Suprapubic skin (tissue), 4 donors: ENCODE data around the gene SLC25A5. TPM values are rescaled to one million over a fixed set of nuclear protein-coding genes. Genes with fewer than 3 reads are reported as not detected.
"Not testable (repeated sequence)": the region's sequence is repeated elsewhere in the genome, so short reads cannot be mapped to it uniquely, and the experiment has no call there.

ENCODE experiments used
- DNase-seq, 2 donors: peaks; one replicate each; pipeline ENCODE4 v3.0.0-alpha.2; 2019; ENCODE audit warnings: low spot score in 2 of 2
- H3K27ac ChIP-seq: fragments of 200-600 bp; sonication (generic); one replicate; pipeline ENCODE4 v1.5.1; 2019
- H3K27me3 ChIP-seq: fragments of 200-600 bp; sonication (generic); one replicate; pipeline ENCODE4 v1.5.1; 2019
- H3K36me3 ChIP-seq: fragments of 200-600 bp; sonication (generic); one replicate; pipeline ENCODE4 v1.5.1; 2019
- H3K4me1 ChIP-seq: fragments of 200-600 bp; sonication (generic); one replicate; pipeline ENCODE4 v1.5.1; 2019
- H3K4me3 ChIP-seq: fragments of 200-600 bp; sonication (generic); one replicate; pipeline ENCODE4 v1.5.1; 2019; ENCODE audit warnings: mild to moderate bottlenecking
- H3K9me3 ChIP-seq: fragments of 200-600 bp; sonication (generic); one replicate; pipeline ENCODE4 v1.5.1; 2019
- EP300 ChIP-seq: sonication (generic); formaldehyde crosslinking; IDR thresholded peaks from one replicate; pipeline ENCODE4 v1.6.1; 2017; ENCODE audit warnings: antibody characterized with exemption
- POLR2A ChIP-seq, 2 donors: fragments of 450-650 bp; IDR thresholded peaks; one replicate each; pipeline ENCODE4 v1.6.1; 2017; ENCODE audit warnings: antibody characterized with exemption in 2 of 2, mild to moderate bottlenecking in 2 of 2, moderate library complexity in 2 of 2
- POLR2AphosphoS5 ChIP-seq, 3 donors: sonication (generic); formaldehyde crosslinking; IDR thresholded peaks; one replicate each; pipeline ENCODE4 v1.6.1; 2017; ENCODE audit warnings: antibody characterized with exemption in 3 of 3
- WGBS: methylation state at CpG from one replicate; pipeline ENCODE4 v1.1.5; 2018; 5-methylcytosine and 5-hydroxymethylcytosine counted together
- total RNA-seq, 4 donors: library from RNA; depleted of rRNA; stranded (reverse); fragments of >200 nt; gene quantifications; one replicate each; pipeline ENCODE4 v1.1.0, GENCODE V29; 2016
- TF ChIP-seq, protein P1 (sequence below), 2 donors: fragments of 200-600 bp in 1 of 2; fragments of 450-650 bp in 1 of 2; sonication (generic) in 1 of 2; IDR thresholded peaks; one replicate each; pipeline ENCODE4 v1.5.1; 2016 to 2019; ENCODE audit warnings: antibody characterized with exemption in 2 of 2, mild to moderate bottlenecking in 1 of 2, moderate library complexity in 1 of 2

SLC25A5 gene
- total RNA-seq, 4 donors from 2014 or later: 177 to 516 (median 455) TPM

DNA sequence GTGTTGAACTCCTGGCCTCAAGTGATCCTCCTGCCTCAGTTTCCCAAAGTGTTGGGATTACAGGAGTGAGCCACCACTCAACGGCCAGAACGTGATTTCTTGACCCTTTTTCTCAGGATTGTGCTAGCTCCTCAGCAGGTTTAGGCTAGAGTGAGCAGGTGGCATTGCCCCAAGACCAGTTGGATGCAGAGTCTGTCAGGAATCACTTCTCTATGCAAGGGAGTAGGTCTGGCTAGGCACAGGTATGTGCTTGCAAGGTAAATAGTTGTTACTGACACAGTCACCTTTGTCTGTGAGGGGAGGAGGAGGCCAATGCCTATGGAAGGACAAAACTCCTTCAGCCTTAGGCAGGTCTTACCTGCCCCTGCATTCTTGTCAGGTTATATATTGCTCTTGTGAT is 24.2 kb downstream of the SLC25A5 start:
- WGBS: 73% methylated on average over 2 of the region's 2 CpGs
- TF ChIP-seq, protein P1, sequence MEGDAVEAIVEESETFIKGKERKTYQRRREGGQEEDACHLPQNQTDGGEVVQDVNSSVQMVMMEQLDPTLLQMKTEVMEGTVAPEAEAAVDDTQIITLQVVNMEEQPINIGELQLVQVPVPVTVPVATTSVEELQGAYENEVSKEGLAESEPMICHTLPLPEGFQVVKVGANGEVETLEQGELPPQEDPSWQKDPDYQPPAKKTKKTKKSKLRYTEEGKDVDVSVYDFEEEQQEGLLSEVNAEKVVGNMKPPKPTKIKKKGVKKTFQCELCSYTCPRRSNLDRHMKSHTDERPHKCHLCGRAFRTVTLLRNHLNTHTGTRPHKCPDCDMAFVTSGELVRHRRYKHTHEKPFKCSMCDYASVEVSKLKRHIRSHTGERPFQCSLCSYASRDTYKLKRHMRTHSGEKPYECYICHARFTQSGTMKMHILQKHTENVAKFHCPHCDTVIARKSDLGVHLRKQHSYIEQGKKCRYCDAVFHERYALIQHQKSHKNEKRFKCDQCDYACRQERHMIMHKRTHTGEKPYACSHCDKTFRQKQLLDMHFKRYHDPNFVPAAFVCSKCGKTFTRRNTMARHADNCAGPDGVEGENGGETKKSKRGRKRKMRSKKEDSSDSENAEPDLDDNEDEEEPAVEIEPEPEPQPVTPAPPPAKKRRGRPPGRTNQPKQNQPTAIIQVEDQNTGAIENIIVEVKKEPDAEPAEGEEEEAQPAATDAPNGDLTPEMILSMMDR (IDR thresholded peaks at IDR 0.05): no peak
- TF ChIP-seq POLR2A (IDR thresholded peaks at IDR 0.05) (no peak), EP300 (no peak), POLR2AphosphoS5 (IDR thresholded peaks at IDR 0.05) (no peak)
- DNase-seq: no peak
- Histone ChIP-seq H3K27me3 (no peaks in the 10 kb centered on the region), H3K4me3 (no peak overlapping the region), H3K36me3 (no peaks in the 10 kb centered on the region), H3K4me1 (peaks cover 14% of the 10 kb centered on the region), H3K27ac (peak overlapping the region; percentile 84), H3K9me3 (no peaks in the 10 kb centered on the region)

DNA sequence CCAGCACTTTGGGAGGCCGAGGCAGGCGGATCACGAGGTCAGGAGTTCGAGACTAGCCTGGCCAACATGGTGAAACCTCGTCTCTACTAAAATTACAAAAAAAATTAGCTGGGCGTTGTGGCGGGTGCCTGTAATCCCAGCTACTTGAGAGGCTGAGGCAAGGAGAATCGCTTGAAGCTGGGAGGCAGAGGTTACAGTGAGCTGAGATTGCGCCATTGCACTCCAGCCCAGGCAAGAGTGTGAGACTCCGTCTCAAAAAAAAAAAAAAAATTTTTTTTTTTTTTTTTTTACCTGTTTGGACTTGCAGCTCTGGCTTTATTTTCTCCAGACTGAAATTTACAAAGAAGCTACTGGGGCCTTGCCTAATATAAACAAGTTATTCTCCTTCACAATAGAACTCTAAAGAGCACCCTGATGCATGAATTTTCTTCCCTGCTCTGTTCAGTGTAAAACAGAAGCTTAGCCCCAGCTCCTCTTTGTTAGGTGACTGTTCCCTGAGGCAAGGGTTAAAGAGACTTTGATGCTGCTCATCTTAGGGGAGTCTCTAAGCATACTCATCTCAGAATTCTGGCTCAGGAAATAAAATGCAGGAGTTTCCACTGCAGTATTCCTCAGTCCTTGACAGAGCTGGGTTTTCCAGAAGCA is 25.7 kb downstream of the SLC25A5 start:
- H3K4me3 ChIP-seq, H3K36me3 ChIP-seq, DNase-seq, H3K27me3 ChIP-seq, H3K9me3 ChIP-seq: not testable (repeated sequence)
- Histone ChIP-seq H3K27ac (peak overlapping the region; percentile 84), H3K4me1 (peaks cover 12% of the 10 kb centered on the region)
- 69% methylated on average over 10 of the region's 10 CpGs for WGBS

DNA sequence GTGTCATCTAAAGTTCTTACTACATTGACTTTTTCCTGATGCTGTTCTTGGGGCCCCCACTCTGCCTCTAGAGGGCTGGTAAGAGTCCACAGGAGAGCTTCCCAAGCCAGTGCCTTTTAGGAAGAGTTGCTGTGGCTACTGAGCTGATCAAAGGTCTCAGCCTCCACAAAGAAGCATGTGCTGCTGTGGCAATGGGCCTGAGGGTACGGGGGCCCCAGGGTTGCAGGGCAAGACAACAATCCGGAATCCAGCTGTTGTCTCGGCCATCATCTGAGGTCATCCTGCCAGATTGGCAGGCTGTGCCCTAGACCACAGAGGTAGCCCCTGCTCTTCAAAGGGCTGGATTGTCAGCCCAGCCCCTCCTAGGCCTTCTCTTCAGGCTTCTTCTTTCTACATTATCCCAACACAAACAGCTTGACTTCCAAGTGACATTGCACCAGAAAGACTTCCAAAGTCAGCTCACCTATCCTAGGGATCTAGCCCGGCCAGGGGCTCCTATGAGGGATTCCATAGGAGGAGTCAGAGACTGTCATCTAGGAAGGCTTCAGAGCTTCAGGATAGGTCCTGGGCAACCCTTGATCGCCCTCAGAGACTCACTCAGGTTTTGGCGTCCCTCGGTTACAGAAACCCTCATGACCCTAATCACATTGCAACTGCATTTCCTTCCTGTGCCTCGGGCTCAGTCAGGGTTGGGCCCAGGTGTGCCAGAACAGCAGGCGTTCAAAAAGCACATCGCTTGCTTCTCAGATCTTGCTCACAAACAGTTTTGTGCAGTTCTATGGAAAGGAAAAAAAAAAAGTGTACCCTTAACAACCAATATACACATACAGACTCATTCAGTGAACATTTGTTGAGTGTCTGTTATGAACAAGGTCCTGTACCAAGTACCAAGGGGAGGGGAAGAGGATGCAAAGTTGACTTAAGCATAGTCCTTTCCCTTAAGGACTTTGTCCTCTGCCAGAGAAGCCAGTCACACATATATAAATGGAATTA is 27.8 kb downstream of the SLC25A5 start:
- H3K27me3 ChIP-seq: no peaks in the 10 kb centered on the region
- H3K36me3 ChIP-seq: no peaks in the 10 kb centered on the region
- H3K4me3 ChIP-seq: no peak overlapping the region
- H3K9me3 ChIP-seq: no peaks in the 10 kb centered on the region
- H3K4me1 ChIP-seq: peaks cover 12% of the 10 kb centered on the region
- H3K27ac ChIP-seq: peak overlapping the region; percentile 84
- DNase-seq: peak in 1 of 2 donors; percentile 18
- TF ChIP-seq, protein P1 (IDR thresholded peaks at IDR 0.05): no peak
- no peak for TF ChIP-seq EP300
- TF ChIP-seq POLR2AphosphoS5 (IDR thresholded peaks at IDR 0.05): no peak
- no peak for TF ChIP-seq POLR2A (IDR thresholded peaks at IDR 0.05)
- WGBS: 48% methylated on average over 7 of the region's 10 CpGs

DNA sequence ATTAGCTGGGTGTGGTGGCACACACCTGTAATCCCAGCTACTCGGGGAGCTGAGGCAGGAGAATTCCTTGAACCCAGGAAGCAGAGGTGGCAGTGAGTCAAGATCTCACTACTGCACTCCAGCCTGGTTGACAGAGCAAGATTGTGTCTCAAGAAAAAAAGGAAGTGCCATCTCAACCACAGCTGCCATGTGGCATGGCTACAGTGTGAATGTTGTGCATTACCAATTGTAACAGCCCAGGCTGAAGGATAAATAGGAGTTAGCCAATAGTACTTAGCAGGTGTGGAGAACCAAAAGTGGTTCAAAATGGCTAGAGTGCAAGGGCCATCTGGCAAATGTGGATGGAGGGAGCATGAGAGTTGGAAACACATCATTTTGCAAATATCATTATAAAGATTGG is 28.9 kb downstream of the SLC25A5 start:
- Histone ChIP-seq H3K27ac (no peak overlapping the region), H3K4me3 (no peak overlapping the region)

DNA sequence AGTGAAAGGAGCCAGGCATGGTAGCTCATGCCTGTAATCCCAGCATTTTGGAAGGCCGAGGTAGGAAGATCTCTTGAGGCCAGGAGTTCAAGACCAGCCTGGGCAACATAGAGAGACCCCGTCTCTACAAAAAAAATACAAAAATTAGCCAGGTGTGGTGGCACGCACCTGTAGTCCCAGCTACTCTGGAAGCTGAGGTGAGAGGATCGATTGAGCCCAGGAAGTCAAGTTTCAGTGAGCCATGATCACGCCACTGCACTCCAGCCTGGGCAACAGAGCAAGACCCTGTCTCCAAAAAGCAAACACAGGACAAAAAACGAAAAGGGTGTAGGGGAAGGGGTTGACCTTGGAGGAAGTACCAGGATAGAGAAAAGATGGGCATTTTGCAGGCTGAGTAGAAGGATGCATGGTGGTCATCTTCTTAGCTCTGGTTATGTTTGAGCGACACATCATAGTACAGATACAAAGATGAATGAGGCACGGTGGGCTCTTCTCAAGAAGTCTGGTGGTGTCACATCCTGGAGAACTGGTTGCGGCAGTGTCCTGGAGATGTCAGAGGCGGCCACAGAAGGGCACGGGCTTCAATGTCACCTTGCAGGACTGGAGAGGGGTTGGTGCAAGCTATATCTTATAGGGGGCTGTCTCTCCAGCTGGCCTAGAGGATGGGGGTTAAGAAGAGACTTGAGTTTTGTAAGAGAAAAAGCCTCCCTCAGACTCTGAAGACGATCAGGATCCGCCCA is 32.0 kb downstream of the SLC25A5 start:
- Histone ChIP-seq H3K4me1 (peaks cover 24% of the 10 kb centered on the region), H3K36me3 (no peaks in the 10 kb centered on the region), H3K27me3 (no peaks in the 10 kb centered on the region), H3K9me3 (no peaks in the 10 kb centered on the region), H3K4me3 (no peak overlapping the region), H3K27ac (peak overlapping the region; percentile 84)
- DNase-seq: no peak
- WGBS: 85% methylated on average over 13 of the region's 13 CpGs
- no peak for TF ChIP-seq EP300

More for the DNA sequence above, 28.9 kb downstream of the SLC25A5 start:
- no peak for DNase-seq
- 42% methylated on average over 1 of the region's 1 CpG for WGBS
- peaks cover 12% of the 10 kb centered on the region for H3K4me1 ChIP-seq
- TF ChIP-seq POLR2A (IDR thresholded peaks at IDR 0.05) (no peak), POLR2AphosphoS5 (IDR thresholded peaks at IDR 0.05) (no peak), EP300 (no peak)
- TF ChIP-seq, protein P1 (IDR thresholded peaks at IDR 0.05): no peak
- no peaks in the 10 kb centered on the region for H3K27me3 ChIP-seq
- H3K9me3 ChIP-seq: no peaks in the 10 kb centered on the region
- no peaks in the 10 kb centered on the region for H3K36me3 ChIP-seq
